Ectodermal cell (in vitro differentiated cells): ENCODE measurements around the gene NCEH1.

Source experiments
- H3K27ac ChIP-seq: 2 replicates; pipeline ENCODE4 v1.7.0; 2013; ENCODE audit warnings: mild to moderate bottlenecking, low read depth, low read length; ENCODE audit not compliant: insufficient read depth, poor library complexity, severe bottlenecking
- H3K27me3 ChIP-seq: 2 replicates; pipeline ENCODE4 v1.7.0; 2013; ENCODE audit warnings: mild to moderate bottlenecking, low read length; ENCODE audit not compliant: insufficient read depth, control insufficient read depth, poor library complexity, severe bottlenecking
- H3K36me3 ChIP-seq: one replicate; pipeline ENCODE4 v1.7.0; 2013; ENCODE audit warnings: low read length; ENCODE audit not compliant: control insufficient read depth, insufficient read depth
- H3K4me1 ChIP-seq: one replicate; pipeline ENCODE4 v1.7.0; 2013; ENCODE audit warnings: low read length; ENCODE audit not compliant: control insufficient read depth, insufficient read depth
- H3K4me3 ChIP-seq: 2 replicates; pipeline ENCODE4 v1.7.0; 2013; ENCODE audit warnings: low read depth, low read length, control low read depth; ENCODE audit not compliant: insufficient read depth
- H3K9me3 ChIP-seq: 2 replicates; pipeline ENCODE4 v1.7.0; 2013; ENCODE audit warnings: mild to moderate bottlenecking, low read length, moderate library complexity; ENCODE audit not compliant: control insufficient read depth
- WGBS, 2 experiments: methylation state at CpG; one replicate each; pipeline ENCODE4 v1.1.7; 2013; ENCODE audit warnings: missing lambda C conversion rate in 2 of 2; 5-methylcytosine and 5-hydroxymethylcytosine counted together

The NCEH1 gene

GRCh38 chr3:172647823-172648222 lies 63.0 kb downstream of the NCEH1 start:
- H3K4me3 ChIP-seq = no peak overlapping the region
- no peak overlapping the region for H3K27ac ChIP-seq
- H3K36me3 ChIP-seq = no peaks in the 10 kb centered on the region
- no peaks in the 10 kb centered on the region for H3K9me3 ChIP-seq
- H3K27me3 ChIP-seq = no peaks in the 10 kb centered on the region
- 85 to 86% methylated on average over 14 of the region's 14 CpGs for WGBS, 2 experiments
- no peaks in the 10 kb centered on the region for H3K4me1 ChIP-seq

- H3K9me3 ChIP-seq = no peaks in the 10 kb centered on the region
- H3K4me3 ChIP-seq = no peak overlapping the region
- no peak overlapping the region for H3K27ac ChIP-seq
- H3K27me3 ChIP-seq = no peaks in the 10 kb centered on the region
- H3K4me1 ChIP-seq = no peaks in the 10 kb centered on the region
- WGBS, 2 experiments = 91 to 95% methylated on average over 3 of the region's 3 CpGs
- no peaks in the 10 kb centered on the region for H3K36me3 ChIP-seq
These were observed 63.8 kb downstream of the NCEH1 start for GRCh38 chr3:172647080-172647479.

- Histone ChIP-seq H3K9me3 (no peaks in the 10 kb centered on the region), H3K27me3 (no peaks in the 10 kb centered on the region), H3K27ac (no peak overlapping the region), H3K4me1 (no peaks in the 10 kb centered on the region), H3K4me3 (no peak overlapping the region), H3K36me3 (no peaks in the 10 kb centered on the region)
- WGBS, 2 experiments = 95% methylated on average over 4 to 5 of the region's 5 CpGs
These were observed 64.3 kb downstream of the NCEH1 start for GRCh38 chr3:172646439-172647015.

- Histone ChIP-seq H3K36me3 (no peaks in the 10 kb centered on the region), H3K4me1 (no peaks in the 10 kb centered on the region), H3K27ac (no peak overlapping the region), H3K4me3 (no peak overlapping the region), H3K27me3 (no peaks in the 10 kb centered on the region), H3K9me3 (no peaks in the 10 kb centered on the region)
- WGBS, 2 experiments = 94 to 96% methylated on average over 3 of the region's 3 CpGs
These were observed 66.6 kb downstream of the NCEH1 start for GRCh38 chr3:172644258-172644657.

- H3K9me3 ChIP-seq = no peaks in the 10 kb centered on the region
- no peaks in the 10 kb centered on the region for H3K27me3 ChIP-seq
- WGBS, 2 experiments = 92 to 95% methylated on average over 5 of the region's 5 CpGs
- H3K4me3 ChIP-seq = no peak overlapping the region
- no peaks in the 10 kb centered on the region for H3K36me3 ChIP-seq
- no peaks in the 10 kb centered on the region for H3K4me1 ChIP-seq
- H3K27ac ChIP-seq = no peak overlapping the region
These were observed 67.2 kb downstream of the NCEH1 start for GRCh38 chr3:172643506-172644179.

GRCh38 chr3:172641291-172641690 lies 69.6 kb downstream of the NCEH1 start:
- WGBS, 2 experiments = 93 to 95% methylated on average over 5 of the region's 5 CpGs

GRCh38 chr3:172640751-172641150 lies 70.1 kb downstream of the NCEH1 start:
- Histone ChIP-seq H3K27me3 (no peaks in the 10 kb centered on the region), H3K27ac (no peak overlapping the region), H3K4me1 (no peaks in the 10 kb centered on the region), H3K9me3 (no peaks in the 10 kb centered on the region), H3K36me3 (no peaks in the 10 kb centered on the region), H3K4me3 (no peak overlapping the region)
- 91 to 96% methylated on average over 4 of the region's 5 CpGs for WGBS, 2 experiments

More at GRCh38 chr3:172641291-172641690, 69.6 kb downstream of the NCEH1 start:
- no peaks in the 10 kb centered on the region for H3K4me1 ChIP-seq
- H3K27ac ChIP-seq = no peak overlapping the region
- H3K36me3 ChIP-seq = no peaks in the 10 kb centered on the region
- no peak overlapping the region for H3K4me3 ChIP-seq
- no peaks in the 10 kb centered on the region for H3K9me3 ChIP-seq
- no peaks in the 10 kb centered on the region for H3K27me3 ChIP-seq

GRCh38 chr3:172635588-172635987 lies 75.3 kb downstream of the NCEH1 start:
- no peak overlapping the region for H3K27ac ChIP-seq
- H3K9me3 ChIP-seq = no peaks in the 10 kb centered on the region
- H3K27me3 ChIP-seq = no peaks in the 10 kb centered on the region
- no peaks in the 10 kb centered on the region for H3K36me3 ChIP-seq
- no peak overlapping the region for H3K4me3 ChIP-seq
- H3K4me1 ChIP-seq = no peaks in the 10 kb centered on the region
- WGBS, 2 experiments = 87 to 93% methylated on average over 3 of the region's 3 CpGs

GRCh38 chr3:172634948-172635347 lies 75.9 kb downstream of the NCEH1 start:
- no peaks in the 10 kb centered on the region for H3K4me1 ChIP-seq
- H3K9me3 ChIP-seq = no peaks in the 10 kb centered on the region
- 91 to 92% methylated on average over 3 of the region's 3 CpGs for WGBS, 2 experiments
- H3K4me3 ChIP-seq = no peak overlapping the region
- H3K27me3 ChIP-seq = no peaks in the 10 kb centered on the region
- H3K27ac ChIP-seq = no peak overlapping the region
- H3K36me3 ChIP-seq = no peaks in the 10 kb centered on the region

GRCh38 chr3:172630316-172630715 lies 80.6 kb downstream of the NCEH1 start:
- H3K4me3 ChIP-seq = no peak overlapping the region
- H3K4me1 ChIP-seq = no peaks in the 10 kb centered on the region
- H3K27me3 ChIP-seq = no peaks in the 10 kb centered on the region
- H3K36me3 ChIP-seq = no peaks in the 10 kb centered on the region
- H3K9me3 ChIP-seq = no peaks in the 10 kb centered on the region
- no peak overlapping the region for H3K27ac ChIP-seq
- 83 to 95% methylated on average over 1 of the region's 1 CpG for WGBS, 2 experiments
